ENCODE data around the gene ASH1L. TPM values are rescaled to one million over a fixed set of nuclear protein-coding genes. Genes with fewer than 3 reads are reported as not detected.
"Not testable (repeated sequence)": the region's sequence is repeated elsewhere in the genome, so short reads cannot be mapped to it uniquely, and the experiment has no call there.

Gene ASH1L
- total RNA-seq, 1 donor from 2014 or later, result 43.0 TPM

DNA sequence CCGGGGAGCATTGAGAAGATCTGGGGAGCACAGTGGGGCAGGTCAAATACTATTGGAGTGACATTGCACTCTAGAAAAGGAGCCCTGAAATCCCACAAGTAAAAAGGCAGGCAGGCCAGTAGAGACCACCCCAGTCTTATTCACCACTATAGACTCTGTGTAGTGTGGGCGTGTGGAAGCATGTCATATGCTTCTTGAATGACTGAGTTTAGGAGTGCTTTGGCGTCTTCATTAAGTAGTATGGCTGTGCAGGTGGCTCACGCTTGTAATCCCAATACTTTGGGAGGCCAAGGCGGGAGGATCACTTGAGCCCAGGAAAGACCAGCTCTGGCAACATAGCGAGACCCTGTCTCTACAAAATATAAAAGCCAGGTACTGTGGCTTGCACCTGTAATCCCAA, 21.2 kb upstream of the ASH1L start:
- H3K4me1 Mint-ChIP-seq (ENCODE audit: low read depth, unreplicated experiment); H3K9me3 Mint-ChIP-seq (ENCODE audit: unreplicated experiment); DNase-seq; H3K36me3 Mint-ChIP-seq (ENCODE audit: unreplicated experiment); H3K4me3 Mint-ChIP-seq (ENCODE audit: unreplicated experiment); H3K27ac Mint-ChIP-seq (ENCODE audit: unreplicated experiment); H3K27me3 Mint-ChIP-seq (ENCODE audit: unreplicated experiment): not testable (repeated sequence)

DNA sequence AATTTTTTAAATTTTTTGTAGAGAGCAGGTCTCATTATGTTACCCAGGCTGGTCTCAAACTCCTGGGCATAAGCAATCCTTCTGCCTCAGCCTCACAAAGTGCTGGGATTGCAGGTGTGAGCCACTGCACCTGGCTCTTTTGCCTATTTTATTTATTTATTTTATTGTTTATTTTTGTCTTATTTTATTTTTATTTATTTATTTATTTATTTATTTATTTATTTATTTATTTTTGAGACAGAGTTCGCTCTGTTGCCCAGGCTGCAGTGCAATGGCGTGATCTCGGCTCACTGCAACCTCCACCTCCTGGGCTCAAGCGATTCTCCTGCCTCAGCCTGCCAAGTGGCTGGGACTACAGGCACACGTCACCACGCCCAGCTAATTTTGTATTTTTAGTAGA, 13.0 kb upstream of the ASH1L start:
- H3K4me1 Mint-ChIP-seq (ENCODE audit: low read depth, unreplicated experiment); DNase-seq; H3K27me3 Mint-ChIP-seq (ENCODE audit: unreplicated experiment): not testable (repeated sequence)

DNA sequence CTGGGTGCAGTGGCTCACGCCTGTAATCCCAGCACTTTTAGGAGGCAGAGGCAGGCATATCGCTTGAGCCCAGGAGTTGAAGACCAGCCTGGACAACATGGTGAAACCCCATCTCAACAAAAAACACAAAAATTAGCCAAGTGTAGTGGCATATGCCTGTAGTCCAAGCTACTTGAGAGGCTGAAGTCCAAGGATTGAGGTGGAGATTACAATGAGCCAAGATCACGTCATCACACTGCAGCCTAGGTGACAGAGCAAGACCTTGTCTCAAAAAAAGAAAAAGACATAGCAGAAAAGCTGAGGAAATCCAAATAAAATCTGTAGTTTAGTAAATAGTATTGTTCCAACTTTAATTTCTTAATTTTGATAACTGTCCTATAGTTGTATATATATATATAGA, 11.5 kb upstream of the ASH1L start:
- Mint-ChIP-seq H3K36me3 (ENCODE audit: unreplicated experiment) (no peaks in the 10 kb centered on the region), H3K9me3 (ENCODE audit: unreplicated experiment) (no peaks in the 10 kb centered on the region), H3K27me3 (ENCODE audit: unreplicated experiment) (no peaks in the 10 kb centered on the region), H3K27ac (ENCODE audit: unreplicated experiment) (no peak overlapping the region), H3K4me1 (ENCODE audit: low read depth, unreplicated experiment) (no peaks in the 10 kb centered on the region), H3K4me3 (ENCODE audit: unreplicated experiment) (no peak overlapping the region)
- TF ChIP-seq, protein P1, sequence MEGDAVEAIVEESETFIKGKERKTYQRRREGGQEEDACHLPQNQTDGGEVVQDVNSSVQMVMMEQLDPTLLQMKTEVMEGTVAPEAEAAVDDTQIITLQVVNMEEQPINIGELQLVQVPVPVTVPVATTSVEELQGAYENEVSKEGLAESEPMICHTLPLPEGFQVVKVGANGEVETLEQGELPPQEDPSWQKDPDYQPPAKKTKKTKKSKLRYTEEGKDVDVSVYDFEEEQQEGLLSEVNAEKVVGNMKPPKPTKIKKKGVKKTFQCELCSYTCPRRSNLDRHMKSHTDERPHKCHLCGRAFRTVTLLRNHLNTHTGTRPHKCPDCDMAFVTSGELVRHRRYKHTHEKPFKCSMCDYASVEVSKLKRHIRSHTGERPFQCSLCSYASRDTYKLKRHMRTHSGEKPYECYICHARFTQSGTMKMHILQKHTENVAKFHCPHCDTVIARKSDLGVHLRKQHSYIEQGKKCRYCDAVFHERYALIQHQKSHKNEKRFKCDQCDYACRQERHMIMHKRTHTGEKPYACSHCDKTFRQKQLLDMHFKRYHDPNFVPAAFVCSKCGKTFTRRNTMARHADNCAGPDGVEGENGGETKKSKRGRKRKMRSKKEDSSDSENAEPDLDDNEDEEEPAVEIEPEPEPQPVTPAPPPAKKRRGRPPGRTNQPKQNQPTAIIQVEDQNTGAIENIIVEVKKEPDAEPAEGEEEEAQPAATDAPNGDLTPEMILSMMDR (IDR thresholded peaks at IDR 0.05; ENCODE audit: partially characterized antibody, unreplicated experiment), result no peak
- DNase-seq, result no peak

More for the DNA sequence above, 13.0 kb upstream of the ASH1L start:
- not testable (repeated sequence) for H3K9me3 Mint-ChIP-seq (ENCODE audit: unreplicated experiment); H3K27ac Mint-ChIP-seq (ENCODE audit: unreplicated experiment); H3K36me3 Mint-ChIP-seq (ENCODE audit: unreplicated experiment); H3K4me3 Mint-ChIP-seq (ENCODE audit: unreplicated experiment)

DNA sequence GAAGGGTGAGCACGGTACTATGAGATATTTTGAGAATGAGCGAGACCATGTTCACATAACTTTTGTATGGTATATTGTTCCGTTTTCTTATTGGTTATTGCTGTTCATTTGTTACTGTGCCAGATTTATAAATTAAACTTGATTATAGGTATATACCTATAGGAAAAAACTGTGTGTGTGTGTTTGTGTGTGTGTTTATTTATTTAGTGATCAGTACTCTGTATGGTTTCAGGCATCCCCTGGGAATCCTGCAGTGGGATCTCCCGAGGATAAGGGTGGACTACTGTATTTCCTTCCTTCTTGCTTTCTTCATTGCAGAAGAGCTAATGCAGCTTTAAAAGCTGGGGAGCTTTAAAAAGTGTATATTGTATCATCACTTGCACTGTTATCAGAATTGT, 8.0 kb upstream of the ASH1L start:
- H3K36me3 Mint-ChIP-seq (ENCODE audit: unreplicated experiment), result no peaks in the 10 kb centered on the region
- TF ChIP-seq, protein P1 (IDR thresholded peaks at IDR 0.05; ENCODE audit: partially characterized antibody, unreplicated experiment), result no peak
- no peak overlapping the region for H3K4me3 Mint-ChIP-seq (ENCODE audit: unreplicated experiment)
- H3K4me1 Mint-ChIP-seq (ENCODE audit: low read depth, unreplicated experiment), result no peaks in the 10 kb centered on the region
- no peak for DNase-seq
- H3K27me3 Mint-ChIP-seq (ENCODE audit: unreplicated experiment), result no peaks in the 10 kb centered on the region
- no peaks in the 10 kb centered on the region for H3K9me3 Mint-ChIP-seq (ENCODE audit: unreplicated experiment)
- H3K27ac Mint-ChIP-seq (ENCODE audit: unreplicated experiment), result no peak overlapping the region

DNA sequence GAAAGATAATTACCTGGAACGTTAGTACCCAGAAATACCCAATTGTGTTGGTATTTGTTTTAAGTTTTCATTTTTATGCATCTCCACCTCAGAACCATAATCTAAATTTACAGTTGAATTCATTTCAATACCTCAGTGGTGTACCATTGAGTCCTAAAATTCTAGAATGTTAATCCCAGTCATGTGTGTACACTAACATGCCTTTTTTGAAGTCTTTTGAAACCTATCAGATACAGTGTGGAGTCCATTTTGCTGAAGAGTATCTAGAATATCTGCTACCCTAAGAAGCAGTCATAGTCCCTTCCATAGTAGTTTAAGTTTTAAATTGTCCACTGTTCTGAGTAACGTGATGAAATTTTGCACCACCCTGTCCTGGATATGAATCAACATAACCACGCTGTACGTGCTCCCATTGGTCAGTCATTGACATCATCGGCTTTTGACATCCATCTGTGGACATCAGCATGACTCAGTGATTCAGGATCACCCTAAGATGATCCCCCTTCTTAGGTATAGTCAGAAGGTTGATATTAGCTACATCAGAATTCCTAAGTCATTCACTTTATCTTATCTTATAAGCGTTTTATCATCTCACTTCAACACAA, 7.5 kb upstream of the ASH1L start:
- H3K27me3 Mint-ChIP-seq (ENCODE audit: unreplicated experiment), result no peaks in the 10 kb centered on the region
- H3K9me3 Mint-ChIP-seq (ENCODE audit: unreplicated experiment), result no peaks in the 10 kb centered on the region
- H3K27ac Mint-ChIP-seq (ENCODE audit: unreplicated experiment), result no peak overlapping the region
- no peak overlapping the region for H3K4me3 Mint-ChIP-seq (ENCODE audit: unreplicated experiment)
- TF ChIP-seq, protein P1 (IDR thresholded peaks at IDR 0.05; ENCODE audit: partially characterized antibody, unreplicated experiment), result no peak
- no peaks in the 10 kb centered on the region for H3K4me1 Mint-ChIP-seq (ENCODE audit: low read depth, unreplicated experiment)
- no peak for DNase-seq
- no peaks in the 10 kb centered on the region for H3K36me3 Mint-ChIP-seq (ENCODE audit: unreplicated experiment)

DNA sequence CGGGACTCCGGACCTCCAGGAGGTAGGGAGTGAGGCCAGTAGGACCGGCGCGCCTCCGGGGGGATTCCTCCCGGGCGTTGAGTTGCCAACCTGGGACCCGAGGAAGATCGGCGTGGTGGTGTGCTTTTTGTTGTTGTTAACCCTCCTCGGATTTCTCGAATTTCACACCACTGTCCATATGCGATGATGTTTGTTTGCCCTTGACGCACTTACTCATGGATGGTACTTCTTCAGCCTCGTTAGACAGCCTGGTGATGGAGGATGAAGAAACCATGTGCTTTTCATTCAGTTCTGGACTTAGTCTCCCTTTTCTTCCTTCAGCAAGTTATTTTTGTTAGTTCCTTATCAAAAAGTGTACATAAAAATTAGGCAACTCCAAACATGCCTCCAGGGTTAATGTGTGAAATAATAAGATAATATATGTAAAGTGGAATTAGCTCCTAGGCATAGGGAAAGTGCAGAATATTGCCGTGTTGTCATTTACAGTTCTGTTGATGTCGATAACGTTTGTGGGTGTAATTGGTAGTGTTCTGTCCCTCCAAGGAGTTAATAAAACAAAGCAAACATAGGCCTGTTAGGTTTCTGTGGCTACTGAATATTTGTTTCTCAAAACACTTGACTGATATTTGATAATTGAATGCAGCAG, 897 bp upstream of the ASH1L start:
- H3K36me3 Mint-ChIP-seq (ENCODE audit: unreplicated experiment); H3K27me3 Mint-ChIP-seq (ENCODE audit: unreplicated experiment); H3K9me3 Mint-ChIP-seq (ENCODE audit: unreplicated experiment); DNase-seq: not testable (repeated sequence)
- peak overlapping the region; percentile 93 for H3K27ac Mint-ChIP-seq (ENCODE audit: unreplicated experiment)
- H3K4me1 Mint-ChIP-seq (ENCODE audit: low read depth, unreplicated experiment), result peaks cover 12% of the 10 kb centered on the region
- peak overlapping the region; percentile 96 for H3K4me3 Mint-ChIP-seq (ENCODE audit: unreplicated experiment)

DNA sequence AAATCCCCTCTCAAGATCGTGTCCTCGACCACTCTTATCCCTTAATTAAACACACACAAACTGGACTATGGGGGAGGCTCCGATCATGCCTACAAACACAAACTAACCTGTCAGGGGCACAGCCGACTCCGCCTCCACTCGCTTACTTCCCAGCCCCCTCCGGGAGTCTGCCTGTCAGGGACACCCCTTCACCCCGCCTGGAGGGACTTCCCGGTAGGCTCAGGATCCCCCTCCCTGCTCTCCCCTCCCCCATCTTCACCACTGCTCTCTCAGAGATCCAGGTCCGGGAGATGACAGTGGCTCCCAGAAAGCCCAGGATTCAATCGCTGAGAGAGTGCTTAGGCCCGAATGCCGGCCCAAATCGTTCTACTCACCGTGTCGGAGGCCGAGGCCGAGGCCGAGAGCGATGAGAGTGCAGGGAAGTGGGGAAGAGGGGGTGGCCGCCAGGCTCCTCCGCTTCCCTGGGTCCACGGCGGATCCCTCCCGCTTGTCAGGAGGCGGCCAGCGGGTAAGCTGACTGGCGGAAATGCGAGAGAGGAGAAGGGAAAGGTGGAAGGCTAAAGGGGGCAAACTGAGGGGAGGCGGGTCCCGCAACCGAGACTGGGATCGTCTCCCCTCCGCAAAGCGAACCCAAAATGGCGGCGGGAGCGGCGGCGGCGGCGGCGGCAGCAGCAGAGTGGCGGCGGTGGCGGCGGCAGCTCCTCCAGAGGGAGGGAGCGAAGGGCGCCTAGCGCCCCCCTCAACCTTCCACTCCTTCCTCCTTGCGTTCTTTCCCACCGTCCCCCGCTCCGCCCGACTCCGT, 623 bp downstream of the ASH1L start:
- Mint-ChIP-seq H3K4me3 (ENCODE audit: unreplicated experiment) (peak overlapping the region; percentile 91), H3K27ac (ENCODE audit: unreplicated experiment) (peak overlapping the region; percentile 90), H3K4me1 (ENCODE audit: low read depth, unreplicated experiment) (peaks cover 15% of the 10 kb centered on the region)
- peak; percentile 77 for DNase-seq
- not testable (repeated sequence) for H3K36me3 Mint-ChIP-seq (ENCODE audit: unreplicated experiment); H3K27me3 Mint-ChIP-seq (ENCODE audit: unreplicated experiment); H3K9me3 Mint-ChIP-seq (ENCODE audit: unreplicated experiment)

All from glutamatergic neuron (in vitro differentiated cells).